ENCODE results near the gene PCDH9.
"Not testable (repeated sequence)": the region's sequence is repeated elsewhere in the genome, so short reads cannot be mapped to it uniquely, and the experiment has no call there.

Gene PCDH9

DNA sequence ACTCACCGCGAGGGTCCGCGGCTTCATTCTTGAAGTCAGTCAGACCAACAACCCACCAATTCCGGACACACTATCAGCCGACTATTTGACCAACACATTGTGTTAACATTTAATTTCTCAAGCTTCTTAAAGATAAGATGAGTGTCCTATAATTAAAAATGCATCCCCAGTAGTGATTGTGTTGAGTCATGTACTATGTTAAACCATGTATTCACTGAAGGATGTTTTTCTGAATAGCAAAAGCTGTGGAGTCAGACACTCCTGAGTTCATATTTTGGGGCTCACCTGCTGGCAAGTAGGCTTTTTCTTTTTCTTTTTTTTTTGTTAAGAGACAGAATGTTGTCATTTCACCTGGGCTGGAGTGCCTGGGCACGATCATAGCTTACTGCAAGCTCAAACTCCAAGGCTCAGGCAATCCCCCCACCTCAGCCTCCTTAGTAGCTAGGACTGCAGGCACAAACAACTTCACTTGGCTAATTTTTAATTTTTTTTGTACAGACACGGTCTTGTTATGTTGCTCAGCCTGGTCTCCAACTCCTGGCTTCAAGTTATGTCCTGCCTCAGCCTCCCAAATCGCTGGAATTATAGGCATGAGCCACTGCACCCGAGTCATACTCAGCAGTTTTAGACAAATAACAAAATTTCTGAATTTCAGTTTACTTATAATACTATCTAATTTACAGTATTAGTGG, 606.9 kb downstream of the PCDH9 start:
- no peak for DNase-seq (ENCODE audit: low read depth in 2 of 2, low spot score in 1 of 2)

DNA sequence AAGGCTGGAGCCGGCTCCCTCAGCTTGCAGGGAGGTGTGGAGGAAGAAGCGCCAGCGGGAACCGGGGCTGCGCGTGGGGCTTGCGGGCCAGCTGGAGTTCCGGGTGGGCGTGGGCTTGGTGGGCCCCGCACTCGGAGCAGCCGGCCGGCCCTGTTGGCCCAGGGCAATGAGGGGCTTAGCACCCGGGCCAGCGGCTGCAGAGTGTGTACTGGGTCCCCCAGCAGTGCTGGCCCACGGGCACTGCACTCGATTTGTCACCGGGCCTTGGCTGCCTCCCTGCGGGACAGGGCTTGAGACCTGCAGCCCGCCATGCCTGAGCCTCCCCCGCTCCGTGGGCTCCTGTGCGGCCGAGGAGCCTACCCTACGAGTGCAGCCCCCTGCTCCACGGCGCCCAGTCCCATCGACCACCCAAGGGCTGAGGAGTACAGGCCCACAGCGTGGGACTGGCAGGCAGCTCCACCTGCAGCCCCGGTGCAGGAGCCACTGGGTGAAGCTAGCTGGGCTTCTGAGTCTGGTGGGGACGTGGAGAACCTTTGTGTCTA, 608.2 kb downstream of the PCDH9 start:
- DNase-seq (ENCODE audit: low read depth in 2 of 2, low spot score in 1 of 2), result not testable (repeated sequence)

DNA sequence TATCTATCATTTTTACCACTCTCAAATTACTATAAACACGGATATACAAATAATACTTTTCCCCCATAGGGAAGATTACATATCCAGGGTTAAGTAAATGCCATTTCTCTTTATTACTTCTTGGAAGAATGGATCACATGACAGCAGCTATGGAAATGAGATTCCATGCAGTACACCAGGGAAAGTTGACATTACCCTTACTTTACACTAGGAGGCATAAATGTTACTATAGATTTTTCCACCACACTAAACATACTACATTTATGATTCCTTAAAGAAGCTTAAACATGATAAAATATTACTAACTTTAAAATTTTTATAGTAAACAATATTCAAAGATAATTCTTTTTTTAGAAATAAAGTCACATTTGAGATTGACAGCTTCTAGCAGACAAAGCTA, 611.4 kb downstream of the PCDH9 start:
- no peak for DNase-seq (ENCODE audit: low read depth in 2 of 2, low spot score in 1 of 2)

DNA sequence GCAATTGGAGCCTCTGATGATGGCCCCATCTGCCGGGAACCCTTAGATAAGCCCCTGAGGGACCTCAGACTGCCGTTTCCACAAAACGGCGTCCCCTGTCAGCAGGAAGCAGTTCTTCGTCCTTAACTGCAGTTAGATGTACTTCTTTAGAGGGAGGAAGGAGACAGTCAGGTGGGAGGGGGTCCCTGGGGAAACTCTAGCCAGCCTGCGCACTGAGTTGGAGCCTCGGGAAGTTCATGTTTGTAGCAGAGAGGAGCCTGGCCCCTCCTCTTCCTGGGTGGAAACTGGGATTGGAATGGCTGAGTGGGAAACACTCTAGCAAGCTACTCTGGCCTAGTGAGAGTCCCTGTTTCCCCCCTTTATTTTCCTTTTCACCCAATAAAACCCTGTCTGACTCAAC, 612.4 kb downstream of the PCDH9 start:
- no peak for DNase-seq (ENCODE audit: low read depth in 2 of 2, low spot score in 1 of 2)

DNA sequence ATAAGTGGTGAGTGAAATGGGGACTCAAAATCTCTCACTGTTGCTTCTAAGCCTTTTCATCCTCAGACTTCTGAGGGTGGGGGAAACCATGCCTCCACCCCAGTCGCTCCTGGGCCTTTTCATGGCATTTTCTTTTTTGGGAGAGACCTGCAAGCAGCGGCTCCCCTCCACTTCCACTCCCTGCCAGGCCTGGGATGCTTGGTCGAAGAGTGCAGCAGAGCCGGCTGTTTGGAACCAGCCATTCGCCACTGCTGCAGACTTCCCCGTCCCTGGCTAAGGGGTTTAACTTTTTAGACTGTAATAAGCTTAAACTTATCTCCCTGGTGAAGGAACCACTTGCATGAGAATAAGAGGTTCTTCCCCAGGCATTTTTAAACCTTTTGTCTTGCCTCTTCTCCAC, 617.2 kb downstream of the PCDH9 start:
- DNase-seq (ENCODE audit: low read depth in 2 of 2, low spot score in 1 of 2), result no peak

DNA sequence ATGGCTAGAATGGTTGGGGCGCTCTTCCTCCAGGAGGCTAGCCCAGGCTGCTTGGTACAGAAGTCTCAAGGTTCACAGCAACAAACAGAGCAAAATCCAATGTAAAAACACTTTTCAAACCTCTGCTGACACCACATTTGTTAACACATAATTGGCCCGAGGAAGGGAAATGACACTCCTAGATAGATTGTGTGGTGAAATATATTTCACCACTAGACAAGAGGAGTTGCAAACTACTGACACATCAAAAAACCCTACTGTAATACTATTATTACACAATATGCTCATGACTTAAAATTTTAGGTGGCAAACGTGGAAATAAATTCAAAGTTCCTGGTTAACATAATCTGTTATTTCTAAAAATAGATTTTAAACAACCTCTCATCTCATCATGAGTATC, 643.6 kb downstream of the PCDH9 start:
- no peak for DNase-seq (ENCODE audit: low read depth in 2 of 2, low spot score in 1 of 2)

DNA sequence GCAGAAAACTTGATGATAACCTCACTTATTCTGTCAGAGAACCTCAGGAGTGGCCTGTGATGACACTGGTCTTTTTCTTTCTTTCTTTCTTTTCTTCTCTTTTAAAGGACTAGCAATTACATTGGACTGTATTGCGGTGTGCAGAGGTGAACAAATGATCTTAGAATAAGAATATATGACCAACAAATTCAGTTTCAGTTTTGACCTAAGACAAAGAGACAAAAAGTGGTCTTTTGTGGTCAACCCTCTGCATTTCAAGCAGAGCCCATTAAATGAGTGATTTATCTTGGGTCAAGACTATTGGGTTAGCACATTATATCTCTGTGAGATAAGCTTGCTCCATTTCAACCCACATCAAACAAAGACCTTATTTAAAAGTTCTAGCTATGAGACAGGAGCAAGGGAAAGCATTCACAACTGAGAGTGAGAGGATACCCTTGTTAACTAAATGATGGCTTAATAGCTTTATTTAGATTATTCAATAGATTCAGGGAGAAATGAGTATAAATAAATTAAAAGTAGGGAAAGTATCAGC, 644.4 kb downstream of the PCDH9 start:
- DNase-seq (ENCODE audit: low read depth in 2 of 2, low spot score in 1 of 2), result no peak

DNA sequence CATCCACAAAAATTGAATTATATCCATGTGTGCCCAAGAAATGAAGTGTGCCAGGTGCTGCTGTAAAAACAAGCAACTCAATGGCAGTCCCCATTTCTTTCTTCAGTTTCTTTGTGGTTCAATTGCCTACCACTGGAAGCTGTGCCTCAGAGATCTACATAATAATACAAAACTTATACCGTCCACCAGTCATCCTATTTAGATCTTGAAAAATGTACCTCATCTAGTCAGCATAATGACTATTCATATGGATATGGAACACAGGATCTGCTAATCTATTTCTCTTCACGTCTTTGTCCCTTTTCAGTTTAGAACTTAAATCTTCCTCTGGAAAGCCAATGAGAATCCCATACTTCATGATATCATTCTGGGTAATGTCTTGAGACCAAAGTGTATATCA, 648.5 kb downstream of the PCDH9 start:
- DNase-seq (ENCODE audit: low read depth in 2 of 2, low spot score in 1 of 2), result no peak

DNA sequence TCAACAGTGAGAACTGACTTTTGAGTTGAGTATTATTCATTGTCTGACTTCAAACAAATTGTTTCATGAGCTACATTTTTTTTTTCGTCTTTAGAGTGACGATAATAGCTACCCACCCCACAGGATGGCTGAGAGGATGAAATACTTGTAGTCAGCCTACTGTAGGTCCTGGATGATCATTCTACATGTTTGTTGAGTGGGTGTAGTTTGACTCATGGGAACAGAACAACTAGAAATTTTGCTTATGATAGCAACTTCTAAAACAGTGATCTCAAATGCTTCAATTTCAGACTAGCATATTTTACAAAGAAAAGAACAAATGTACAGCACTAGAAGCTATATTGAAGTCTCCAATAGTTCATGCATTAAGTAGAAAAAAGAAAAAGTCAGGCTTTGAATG, 651.8 kb downstream of the PCDH9 start:
- no peak for DNase-seq (ENCODE audit: low read depth in 2 of 2, low spot score in 1 of 2)

DNA sequence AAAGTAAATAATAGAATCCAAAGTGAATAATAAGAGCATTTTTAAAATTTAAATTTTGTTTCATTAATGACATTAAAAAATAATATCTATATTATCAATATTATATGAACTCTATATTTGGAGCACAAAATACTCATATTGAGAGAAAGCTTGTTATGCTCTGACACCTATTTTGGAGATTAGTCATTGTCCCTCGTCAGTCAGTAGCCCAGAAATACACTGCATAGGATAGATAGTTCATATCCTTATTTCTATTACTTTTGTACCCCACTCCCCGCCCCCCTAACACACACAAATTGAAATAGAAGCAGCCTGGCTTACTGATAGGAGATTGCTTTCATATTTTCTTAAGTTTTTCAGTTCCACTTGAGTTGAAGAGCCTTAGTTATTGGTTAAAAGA, 652.8 kb downstream of the PCDH9 start:
- no peak for DNase-seq (ENCODE audit: low read depth in 2 of 2, low spot score in 1 of 2)

DNA sequence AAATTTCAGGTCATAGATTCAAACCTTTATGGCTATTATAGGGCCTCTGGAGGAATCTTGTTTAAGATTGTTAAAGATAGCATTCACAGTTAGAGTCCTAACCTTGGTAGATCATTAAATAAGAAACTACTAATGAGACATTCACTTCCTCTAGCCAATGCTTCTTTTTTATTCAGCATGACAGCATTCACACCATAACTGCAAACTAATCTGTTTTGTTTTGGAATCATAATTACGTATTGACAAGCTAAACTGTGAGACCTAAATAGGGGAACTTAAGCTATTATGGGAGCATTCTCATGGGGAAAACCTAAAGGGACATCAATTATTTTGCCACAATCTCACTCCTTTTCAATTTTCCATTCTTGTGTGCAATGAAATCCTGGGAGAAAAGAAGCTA, 653.8 kb downstream of the PCDH9 start:
- DNase-seq (ENCODE audit: low read depth in 2 of 2, low spot score in 1 of 2), result no peak

DNA sequence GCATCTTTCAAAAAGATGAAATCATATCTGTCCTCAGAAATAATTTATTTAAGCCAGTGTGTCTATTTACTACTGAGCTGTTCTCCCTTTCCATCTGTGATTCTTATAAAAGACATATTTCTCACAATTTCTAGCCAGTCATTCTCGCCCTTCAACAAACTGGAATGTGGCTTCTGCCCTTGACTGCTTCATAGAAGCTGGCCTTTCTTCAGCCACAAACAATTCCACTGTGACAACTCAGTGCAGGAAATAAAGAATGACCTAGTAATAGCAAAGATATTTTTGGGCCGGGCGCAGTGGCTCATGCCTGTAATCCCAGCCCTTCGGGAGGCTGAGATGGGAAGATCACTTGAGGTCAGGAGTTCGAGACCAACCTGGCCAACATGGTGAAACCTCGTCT, 655.5 kb downstream of the PCDH9 start:
- DNase-seq (ENCODE audit: low read depth in 2 of 2, low spot score in 1 of 2), result no peak

DNA sequence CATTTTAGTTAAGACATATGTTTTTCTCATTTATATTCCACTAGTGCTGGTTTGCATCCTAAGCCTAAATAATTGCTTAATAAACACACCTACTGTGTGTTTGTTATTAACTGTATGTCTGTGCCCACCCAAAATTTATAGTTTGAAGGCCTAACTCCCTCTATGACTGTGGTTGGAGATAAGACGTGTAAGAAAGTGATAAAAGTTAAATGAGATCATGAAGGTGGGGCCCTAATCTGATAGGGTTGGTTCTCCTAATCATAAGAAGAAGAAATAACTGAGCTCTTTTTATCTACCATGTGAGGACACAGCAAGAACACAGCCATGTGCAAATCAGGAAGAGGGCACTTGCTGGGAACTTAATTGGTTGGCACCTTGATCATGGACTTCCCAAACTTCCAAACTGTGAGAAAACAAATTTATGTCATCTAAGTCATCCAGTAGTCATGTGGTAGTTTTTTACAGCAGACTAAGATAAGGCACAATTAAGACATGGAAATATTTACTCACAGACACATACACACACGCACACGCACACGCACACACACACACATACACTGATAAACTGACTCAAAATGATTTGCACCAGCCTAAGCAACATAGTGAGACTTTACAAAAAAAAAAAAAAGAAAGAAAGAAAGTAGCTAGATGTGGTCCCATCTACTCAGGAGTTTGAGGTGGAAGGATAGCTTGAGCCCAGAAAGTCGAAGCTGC, 662.1 kb downstream of the PCDH9 start:
- DNase-seq (ENCODE audit: low read depth in 2 of 2, low spot score in 1 of 2), result no peak

DNA sequence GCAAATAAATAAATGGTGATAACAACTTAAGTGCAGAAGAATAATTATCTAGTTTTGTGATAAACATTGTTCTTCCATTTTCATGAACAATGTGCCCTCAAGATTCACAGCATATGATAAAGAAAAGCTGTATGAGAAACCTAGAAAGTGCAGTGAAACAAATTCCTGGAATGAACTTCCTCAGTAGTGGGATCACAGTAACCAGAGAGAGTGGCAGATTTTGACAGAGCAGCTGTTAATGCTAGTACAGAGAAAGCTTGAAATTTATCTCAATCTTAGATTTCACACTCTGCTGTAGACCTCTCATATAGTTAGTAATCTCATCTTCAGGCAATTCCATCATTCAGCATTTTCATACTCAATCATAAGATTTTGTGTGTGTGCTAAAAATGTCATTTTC, 664.9 kb downstream of the PCDH9 start:
- no peak for DNase-seq (ENCODE audit: low read depth in 2 of 2, low spot score in 1 of 2)

DNA sequence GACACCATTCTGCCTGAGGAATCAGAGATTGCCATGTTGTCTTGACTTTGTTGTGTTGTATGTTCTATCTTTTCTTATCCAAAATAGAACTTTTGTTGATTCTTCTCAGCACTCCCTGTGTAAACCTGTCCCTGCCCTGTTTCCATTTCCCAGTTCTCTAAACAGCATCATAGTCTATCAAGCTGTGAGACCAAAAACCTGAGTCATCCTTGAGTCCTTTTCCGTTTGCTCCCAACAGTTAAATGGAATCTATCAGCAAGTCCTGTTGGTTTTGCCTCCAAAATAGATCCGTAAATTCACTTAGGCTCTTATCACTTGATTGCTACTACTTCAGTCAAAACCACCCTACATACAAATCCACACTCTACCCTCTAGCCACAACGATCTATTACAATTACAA, 667.1 kb downstream of the PCDH9 start:
- no peak for DNase-seq (ENCODE audit: low read depth in 2 of 2, low spot score in 1 of 2)

DNA sequence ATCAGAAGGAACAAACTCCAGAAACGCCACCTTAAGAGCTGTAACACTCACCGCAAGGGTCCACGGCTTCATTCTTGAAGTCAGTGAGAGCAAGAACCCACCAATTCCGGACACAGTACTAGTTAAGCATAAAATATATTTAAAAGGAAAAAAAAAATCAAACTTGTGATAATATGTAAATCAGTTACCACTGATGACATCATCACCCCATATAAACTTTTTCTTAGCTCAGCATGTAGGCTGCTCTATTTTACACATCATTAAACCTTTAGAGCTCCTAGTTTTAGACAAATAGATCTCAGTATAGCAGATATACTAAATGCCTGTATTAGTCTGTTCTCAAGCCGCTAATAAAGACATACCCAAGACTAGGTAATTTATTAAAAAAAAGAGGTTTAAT, 668.1 kb downstream of the PCDH9 start:
- no peak for DNase-seq (ENCODE audit: low read depth in 2 of 2, low spot score in 1 of 2)

DNA sequence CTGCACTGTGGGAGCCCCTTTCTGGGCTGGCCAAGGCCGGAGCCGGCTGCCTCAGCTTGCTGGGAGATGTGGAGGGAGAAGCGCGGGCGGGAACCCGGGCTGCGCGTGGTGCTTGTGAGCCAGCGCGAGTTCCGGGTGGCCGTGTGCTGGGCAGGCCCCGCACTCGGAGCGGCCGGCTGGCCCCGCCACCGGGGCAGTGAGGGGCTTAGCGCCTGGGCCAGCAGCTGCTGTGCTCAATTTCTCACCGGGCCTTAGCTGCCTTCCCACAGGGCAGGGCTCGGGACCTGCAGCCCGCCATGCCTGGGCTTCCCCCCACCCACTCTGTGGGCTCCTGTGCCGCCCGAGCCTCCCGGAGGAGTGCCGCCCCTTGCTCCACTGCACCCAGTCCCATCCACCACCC, 669.1 kb downstream of the PCDH9 start:
- no peak for DNase-seq (ENCODE audit: low read depth in 2 of 2, low spot score in 1 of 2)

DNA sequence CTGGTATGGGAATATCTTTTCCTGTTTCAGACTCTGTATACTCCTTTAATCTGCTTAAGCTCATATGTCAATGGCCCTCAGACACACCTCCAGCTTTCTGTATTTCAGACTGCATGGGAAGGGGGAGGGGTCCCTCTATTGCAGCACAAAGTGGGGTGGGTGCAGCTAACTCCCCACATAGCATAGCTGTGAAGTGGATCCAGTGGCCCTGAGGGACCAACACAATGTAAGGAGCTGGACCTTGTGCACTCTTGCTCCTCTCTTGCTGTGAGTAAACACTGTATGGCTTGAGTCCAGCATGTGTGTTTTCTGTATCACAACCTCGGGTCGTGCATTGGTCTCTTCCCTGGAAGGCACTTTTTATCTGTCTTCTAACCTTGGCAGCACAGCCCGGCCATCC, 669.9 kb downstream of the PCDH9 start:
- no peak for DNase-seq (ENCODE audit: low read depth in 2 of 2, low spot score in 1 of 2)

DNA sequence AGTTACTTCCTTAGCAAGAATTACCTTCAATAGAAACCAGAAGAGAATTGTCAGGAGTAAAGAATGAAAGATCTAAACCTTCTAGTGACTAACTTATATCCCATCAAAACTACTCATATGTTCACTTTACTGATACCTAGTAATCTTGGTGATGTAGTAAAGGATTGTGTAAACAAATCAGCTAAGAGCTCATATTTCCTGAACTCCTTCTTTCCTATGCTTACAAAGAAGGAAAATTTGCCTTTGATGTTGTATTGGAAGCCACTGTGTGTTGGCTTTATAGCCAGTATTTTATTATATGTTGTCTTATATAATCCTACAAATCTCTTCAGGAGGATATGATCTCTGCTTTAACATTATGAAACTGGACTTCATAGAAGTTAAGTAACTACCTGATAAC, 671.0 kb downstream of the PCDH9 start:
- DNase-seq (ENCODE audit: low read depth in 2 of 2, low spot score in 1 of 2), result no peak

DNA sequence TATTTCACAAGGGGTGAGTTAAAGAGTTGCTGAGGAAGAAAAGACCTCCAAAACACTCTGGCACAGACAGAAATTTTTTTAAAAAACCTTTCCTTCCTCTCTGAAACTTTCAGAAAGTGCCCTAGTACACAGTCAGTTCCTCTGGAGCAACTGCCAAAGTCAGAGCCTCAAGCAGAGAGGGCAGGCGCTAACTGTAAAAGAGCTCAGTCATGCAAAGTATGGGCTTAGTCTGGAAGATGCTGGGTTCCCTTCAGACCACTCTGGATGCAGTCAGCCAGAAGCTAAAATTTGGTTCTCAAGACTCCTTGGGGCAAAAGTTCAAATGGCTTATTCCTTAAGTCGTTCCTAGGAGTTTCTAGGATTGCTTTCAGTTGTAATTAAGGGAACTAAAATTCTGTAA, 671.6 kb downstream of the PCDH9 start:
- DNase-seq (ENCODE audit: low read depth in 2 of 2, low spot score in 1 of 2), result no peak

DNA sequence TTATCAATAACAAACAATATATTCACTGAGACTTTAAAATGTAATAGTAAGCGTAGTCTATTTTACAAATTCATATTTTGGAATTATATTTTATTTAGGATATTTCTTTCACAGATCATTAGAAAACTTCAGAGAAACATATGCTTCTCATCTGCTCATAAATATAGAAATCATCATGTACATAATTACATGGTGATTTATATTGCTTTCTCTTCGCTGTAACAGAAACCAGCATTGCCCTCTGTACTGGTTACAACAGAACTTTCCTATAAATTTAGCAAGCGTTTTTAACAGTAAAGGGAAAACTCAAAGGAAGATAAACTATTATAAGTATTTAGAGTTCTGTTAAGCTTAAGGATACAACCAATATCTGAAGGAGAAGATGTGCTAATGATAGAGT, 672.8 kb downstream of the PCDH9 start:
- no peak for DNase-seq (ENCODE audit: low read depth in 2 of 2, low spot score in 1 of 2)

DNA sequence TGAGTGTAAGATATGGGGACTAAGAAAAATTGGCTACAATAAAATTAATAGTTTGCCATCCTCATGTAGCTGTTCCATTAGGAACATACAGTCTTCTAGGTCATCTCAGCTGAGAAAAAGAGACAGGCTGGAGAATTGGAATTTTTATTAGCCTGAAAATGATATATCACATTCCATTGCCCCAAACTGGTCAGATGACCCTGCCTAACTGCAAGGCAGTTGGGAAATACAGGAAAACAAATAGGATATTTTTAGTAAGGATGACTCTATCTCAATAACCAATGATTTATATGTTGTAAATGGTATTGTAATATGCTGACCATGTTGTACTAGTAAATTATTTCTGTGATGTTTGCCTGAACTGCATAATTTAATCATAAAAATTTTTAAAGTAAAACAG, 673.8 kb downstream of the PCDH9 start:
- no peak for DNase-seq (ENCODE audit: low read depth in 2 of 2, low spot score in 1 of 2)

DNA sequence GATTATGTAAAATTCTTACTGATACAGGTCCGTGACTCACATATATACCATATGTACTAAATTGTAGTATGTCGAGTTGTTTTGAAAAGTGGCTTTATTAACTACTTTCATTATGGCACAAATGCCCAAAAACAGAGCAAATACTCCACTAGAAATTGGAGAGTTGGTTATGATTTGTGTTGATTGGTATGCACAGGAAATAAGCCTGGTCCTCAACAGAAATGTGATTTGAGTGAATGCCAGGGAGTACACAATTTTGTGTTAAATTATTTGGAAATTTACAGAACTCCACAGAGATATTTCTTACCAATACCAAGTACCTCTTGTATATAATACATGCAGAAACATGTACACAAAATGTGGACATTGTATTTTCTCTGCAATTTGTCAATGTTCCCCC, 676.7 kb downstream of the PCDH9 start:
- no peak for DNase-seq (ENCODE audit: low read depth in 2 of 2, low spot score in 1 of 2)
